ENCODE measurements around the gene SELENOO. TPM values are rescaled to one million over a fixed set of nuclear protein-coding genes. Genes with fewer than 3 reads are reported as not detected.
A peak's percentile ranks its signal among the peaks of the same experiment; 100 is the strongest.

SELENOO gene
- total RNA-seq, 1 experiment from 2014 or later: 13.4 TPM

- DNase-seq (ENCODE audit: low spot score): peak; percentile 85
These were observed 15.3 kb upstream of the SELENOO start, which contains the start of gene TRABD for GRCh38 chr22:50185375-50186087. TRABD (plus strand) TSS chr22:50185913; CDS start chr22:50193061, 7,148 bp downstream.

- DNase-seq (ENCODE audit: low spot score): no peak
These were observed 14.6 kb upstream of the SELENOO start for GRCh38 chr22:50186181-50186714.

GRCh38 chr22:50186761-50187523 lies 13.9 kb upstream of the SELENOO start:
- no peak for DNase-seq (ENCODE audit: low spot score)

- DNase-seq (ENCODE audit: low spot score): no peak
These were observed 12.5 kb upstream of the SELENOO start for GRCh38 chr22:50188356-50188755.

- DNase-seq (ENCODE audit: low spot score): no peak
These were observed 11.5 kb upstream of the SELENOO start for GRCh38 chr22:50189184-50189848.

GRCh38 chr22:50189849-50190181 lies 11.0 kb upstream of the SELENOO start:
- DNase-seq (ENCODE audit: low spot score): no peak

- no peak for DNase-seq (ENCODE audit: low spot score)
These were observed 10.4 kb upstream of the SELENOO start for GRCh38 chr22:50190182-50190940.

- no peak for DNase-seq (ENCODE audit: low spot score)
These were observed 9.7 kb upstream of the SELENOO start for GRCh38 chr22:50190941-50191741.

GRCh38 chr22:50192436-50193204 lies 8.2 kb upstream of the SELENOO start:
- DNase-seq (ENCODE audit: low spot score): no peak

- DNase-seq (ENCODE audit: low spot score): no peak
These were observed 7.2 kb upstream of the SELENOO start for GRCh38 chr22:50193621-50194020.

- no peak for DNase-seq (ENCODE audit: low spot score)
These were observed 6.6 kb upstream of the SELENOO start for GRCh38 chr22:50194037-50194805.

GRCh38 chr22:50196256-50196655 lies 4.6 kb upstream of the SELENOO start:
- DNase-seq (ENCODE audit: low spot score): no peak

GRCh38 chr22:50197000-50197800 lies 3.6 kb upstream of the SELENOO start:
- DNase-seq (ENCODE audit: low spot score): no peak

GRCh38 chr22:50197856-50198623 lies 2.8 kb upstream of the SELENOO start:
- DNase-seq (ENCODE audit: low spot score): no peak

GRCh38 chr22:50198624-50199017 lies 2.2 kb upstream of the SELENOO start:
- DNase-seq (ENCODE audit: low spot score): no peak

- DNase-seq (ENCODE audit: low spot score): no peak
These were observed 1.5 kb upstream of the SELENOO start for GRCh38 chr22:50199251-50199721.

GRCh38 chr22:50199829-50200460 lies 866 bp upstream of the SELENOO start:
- no peak for DNase-seq (ENCODE audit: low spot score)
